Stimulated activated CD8-positive, alpha-beta memory T cell treated with anti-CD3 and anti-CD28 coated beads, Interleukin-2, amount 100 ng/mL, for 48 hours (primary cell): Measurements from ENCODE around the gene FGFR1OP2.
"Not testable (repeated sequence)": the region's sequence is repeated elsewhere in the genome, so short reads cannot be mapped to it uniquely, and the experiment has no call there.

Experiments
- DNase-seq, 2 donors: peaks; one replicate each; pipeline ENCODE4 v3.0.0-alpha.2; 2020; ENCODE audit warnings: low read depth in 2 of 2

Gene FGFR1OP2

DNA sequence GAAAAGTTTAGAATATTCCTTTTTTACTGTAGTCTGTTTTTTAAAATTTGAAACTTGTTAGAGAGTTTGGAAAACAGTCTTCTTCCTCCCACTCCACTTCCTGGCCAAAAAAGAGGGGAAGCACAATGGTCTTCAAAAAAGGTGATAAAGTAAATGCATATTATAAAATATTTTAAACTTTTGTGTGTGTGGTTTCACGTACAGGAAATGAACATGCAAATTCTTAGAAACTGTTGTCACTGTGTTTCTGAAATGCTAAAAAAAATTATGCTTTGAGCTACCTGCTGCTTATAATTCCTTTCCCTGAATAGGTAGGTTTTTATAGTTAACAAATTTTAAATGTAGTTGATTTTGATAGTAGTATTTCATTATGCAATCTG lies 2.9 kb downstream of the FGFR1OP2 start:
- DNase-seq: no peak

DNA sequence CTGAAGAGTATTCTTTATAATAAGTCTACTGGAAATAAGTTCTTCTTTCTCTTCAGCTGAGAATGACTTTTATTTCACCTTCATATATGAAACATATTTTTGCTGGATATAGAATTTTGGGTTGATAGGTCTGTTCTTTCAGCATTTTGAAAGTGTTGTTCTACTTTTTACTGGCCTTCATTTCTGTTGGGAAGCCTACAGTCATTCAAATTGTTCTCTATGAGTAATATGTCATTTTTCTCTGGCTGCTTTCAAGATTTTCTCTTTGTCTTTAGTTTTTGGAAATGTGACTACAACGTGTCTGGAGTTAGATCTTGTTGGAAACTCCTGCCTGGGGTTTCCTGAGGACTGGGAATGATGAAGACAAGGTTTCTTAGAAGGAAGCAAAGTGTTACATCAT lies 10.0 kb downstream of the FGFR1OP2 start:
- DNase-seq: no peak

- no peak for DNase-seq
Observed at GRCh38 chr12:26953447-26953846, 15.2 kb downstream of the FGFR1OP2 start.

DNA sequence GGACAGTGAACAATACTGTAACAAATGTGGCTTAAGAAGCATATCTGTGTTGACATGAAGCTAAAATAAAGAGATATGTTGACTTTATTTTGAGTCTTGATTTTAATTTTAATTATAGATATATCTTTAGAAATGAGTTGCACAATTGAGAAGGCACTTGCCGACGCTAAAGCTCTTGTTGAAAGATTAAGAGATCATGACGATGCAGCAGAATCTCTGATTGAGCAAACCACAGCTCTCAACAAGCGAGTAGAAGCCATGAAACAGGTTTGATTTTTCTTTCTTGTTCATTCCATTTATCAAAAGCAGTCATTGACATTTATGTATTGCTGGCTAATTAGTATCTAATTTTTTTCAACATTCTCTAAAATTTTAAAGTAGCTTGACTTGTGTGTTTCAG lies 15.8 kb downstream of the FGFR1OP2 start:
- no peak for DNase-seq

DNA sequence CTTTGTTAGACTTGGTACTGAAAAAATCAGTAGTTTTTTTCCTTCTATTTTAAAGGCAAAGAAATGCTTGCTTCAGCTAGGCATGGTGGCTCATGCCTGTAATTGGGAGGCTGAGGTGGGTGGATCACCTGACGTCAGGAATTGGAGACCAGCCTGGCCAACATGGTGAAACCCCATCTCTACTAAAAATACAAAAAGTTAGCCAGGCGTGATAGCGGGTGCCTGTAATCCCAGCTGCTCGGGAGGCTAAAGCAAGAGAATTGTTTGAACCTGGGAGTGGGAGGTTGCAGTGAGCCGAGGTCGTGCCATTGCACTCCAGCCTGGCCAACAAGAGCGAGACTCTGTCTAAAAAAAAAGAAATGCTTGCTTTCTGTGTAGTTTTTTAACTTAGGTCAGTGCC lies 23.1 kb downstream of the FGFR1OP2 start:
- not testable (repeated sequence) for DNase-seq

DNA sequence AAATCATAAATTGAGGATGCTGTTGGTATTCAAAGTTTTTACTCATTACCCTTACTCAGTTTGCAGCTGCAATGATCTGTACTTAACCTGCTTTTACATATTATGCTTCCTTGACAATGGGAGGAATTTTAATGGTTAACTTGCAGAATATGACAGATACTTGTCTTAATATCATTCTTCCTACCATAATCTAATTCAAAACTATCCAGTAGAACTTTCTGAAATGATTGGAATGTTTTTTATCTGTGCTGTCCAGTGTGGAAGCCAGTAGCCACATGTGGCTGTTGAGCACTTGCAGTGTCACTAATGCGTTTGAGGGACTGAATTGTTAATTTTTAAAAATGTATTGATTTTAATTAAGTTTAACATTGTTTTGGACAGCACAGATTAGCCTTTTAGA lies 23.5 kb downstream of the FGFR1OP2 start:
- DNase-seq: no peak

GRCh38 chr12:26963413-26963812 lies 25.1 kb downstream of the FGFR1OP2 start:
- DNase-seq: no peak

GRCh38 chr12:26966842-26967241 lies 28.6 kb downstream of the FGFR1OP2 start:
- DNase-seq: no peak

DNA sequence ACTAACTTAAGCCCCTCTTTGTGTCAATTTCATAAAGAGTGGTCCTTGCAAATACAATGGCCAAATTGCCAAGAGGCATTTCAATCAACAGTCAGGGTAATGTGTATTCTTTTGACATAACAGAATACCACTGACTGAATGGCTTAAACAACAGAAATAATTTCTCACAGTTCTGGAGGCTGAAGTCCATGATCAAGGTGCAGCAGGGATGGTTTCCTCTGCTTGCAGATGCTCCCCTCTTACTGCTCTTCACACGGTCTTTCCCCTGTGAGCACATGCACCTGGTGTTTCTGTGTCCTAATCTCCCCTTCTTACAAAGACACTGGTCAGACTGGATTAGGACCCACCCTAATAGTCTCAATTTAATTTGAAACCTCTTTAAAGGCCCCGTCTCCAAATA lies 31.9 kb downstream of the FGFR1OP2 start:
- no peak for DNase-seq

DNA sequence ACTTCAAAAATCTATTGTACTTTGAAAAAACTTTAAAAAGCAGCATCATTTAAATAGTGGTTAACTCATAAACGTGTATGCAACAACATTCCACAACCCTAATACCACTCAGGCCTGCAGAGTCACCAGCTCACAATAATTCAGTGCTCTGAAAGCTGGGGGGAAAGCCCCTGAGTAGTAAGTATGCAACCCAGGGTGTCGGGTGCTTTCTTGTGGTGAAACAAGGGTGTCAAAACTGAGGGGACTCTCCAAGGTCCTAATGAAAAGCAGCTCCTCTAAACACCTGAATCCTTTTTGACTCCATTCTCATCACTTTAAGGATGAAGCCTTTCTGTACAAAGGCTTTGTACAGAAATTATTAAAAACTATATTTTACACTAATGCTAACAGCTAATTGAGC lies 33.7 kb downstream of the FGFR1OP2 start:
- peak; percentile 19 to 27 for DNase-seq

DNA sequence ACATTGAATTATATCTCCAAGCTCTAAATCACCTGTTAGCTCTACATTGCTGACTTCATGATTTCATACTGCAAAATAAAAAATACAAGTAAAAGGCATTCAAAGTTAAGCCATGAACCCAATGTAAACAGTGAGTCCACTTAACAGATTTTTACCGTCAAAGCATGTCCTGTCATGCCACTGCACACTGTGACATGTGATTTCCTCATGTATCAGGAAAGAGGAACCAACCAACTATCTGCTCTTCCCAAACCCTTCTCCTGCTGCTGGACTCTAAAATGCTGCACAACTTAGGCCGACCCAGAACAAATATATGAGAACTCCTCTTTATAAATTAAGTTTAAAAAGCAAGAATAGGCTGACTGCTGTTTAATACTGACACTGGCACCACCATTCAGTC lies 38.4 kb downstream of the FGFR1OP2 start:
- no peak for DNase-seq

- DNase-seq: no peak
Observed at GRCh38 chr12:26978801-26979200, 40.5 kb downstream of the FGFR1OP2 start.

DNA sequence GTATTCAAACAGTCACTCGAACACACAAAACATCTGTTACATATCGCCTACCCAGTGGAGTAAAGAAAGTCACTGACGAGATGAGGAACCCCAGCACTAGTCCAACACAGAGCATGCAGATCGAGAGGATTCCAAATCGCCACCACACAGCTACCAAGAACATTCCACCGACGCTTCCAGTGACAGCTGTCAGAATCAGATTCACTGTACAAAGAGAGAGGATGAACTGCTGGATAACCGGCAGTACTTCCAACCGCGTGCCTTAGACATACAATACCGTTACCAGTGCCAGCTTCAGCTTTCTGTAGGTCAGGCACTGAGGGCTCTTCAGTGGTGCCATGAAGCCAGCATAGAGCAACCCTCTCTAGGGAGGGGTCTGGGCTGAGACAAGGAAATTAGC lies 41.5 kb downstream of the FGFR1OP2 start:
- DNase-seq: no peak

GRCh38 chr12:26982866-26983265 lies 44.6 kb downstream of the FGFR1OP2 start:
- DNase-seq: no peak

- DNase-seq: no peak
Observed at GRCh38 chr12:26987634-26988424, 49.6 kb downstream of the FGFR1OP2 start.

DNA sequence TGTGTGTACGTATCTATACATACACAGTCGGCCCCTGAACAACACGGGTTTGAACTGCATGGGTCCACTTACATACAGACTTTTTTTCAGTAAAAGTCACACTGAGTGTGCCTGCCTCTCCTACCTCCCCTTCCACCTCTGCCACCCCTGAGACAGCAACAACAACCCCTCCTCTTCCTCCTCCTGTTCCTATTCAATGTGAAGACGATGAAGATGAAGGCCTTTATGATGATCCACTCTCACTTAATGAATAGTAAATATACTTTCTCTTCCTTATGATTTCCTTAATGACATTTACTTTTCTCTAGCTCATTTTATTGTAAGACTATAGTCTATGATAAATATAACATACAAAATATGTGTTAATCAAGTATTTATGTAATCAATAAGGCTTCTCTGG lies 50.4 kb downstream of the FGFR1OP2 start:
- no peak for DNase-seq

DNA sequence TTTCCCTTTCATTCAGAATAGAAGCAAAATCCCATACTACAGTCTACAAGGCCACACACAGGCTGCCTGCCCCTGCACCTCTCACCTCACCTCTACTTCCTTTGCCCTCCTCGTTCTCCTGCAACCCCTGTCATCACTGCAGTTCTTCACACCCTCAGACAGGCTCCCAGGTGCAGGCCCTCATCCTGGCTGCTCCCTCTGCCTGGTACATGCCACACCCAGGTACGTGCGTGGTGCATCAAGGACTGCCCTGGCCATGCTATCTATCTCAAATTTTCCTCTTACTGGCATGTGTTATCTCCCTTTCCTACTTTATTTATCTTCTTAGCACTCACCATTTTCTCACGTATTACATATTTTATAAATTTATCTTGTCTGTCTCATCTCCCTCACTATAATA lies 51.6 kb downstream of the FGFR1OP2 start:
- no peak for DNase-seq

DNA sequence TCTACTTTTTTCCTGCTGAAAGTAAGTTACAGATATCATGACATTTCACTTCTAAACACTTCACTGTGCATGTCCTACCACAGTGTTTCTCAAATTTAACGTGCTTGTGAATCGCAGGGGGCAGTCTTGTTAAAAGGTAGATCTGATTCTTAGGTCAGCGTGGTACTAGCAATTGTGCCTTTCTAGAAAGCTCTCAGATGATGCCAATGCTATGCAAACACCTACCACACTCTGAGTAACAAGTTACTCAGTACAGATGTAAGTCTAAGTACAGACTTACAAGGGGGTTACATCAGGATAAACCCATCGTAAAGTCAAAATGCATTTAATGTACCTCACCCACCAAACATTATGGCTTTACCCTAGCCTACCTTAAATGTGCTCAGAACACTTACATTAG lies 53.6 kb downstream of the FGFR1OP2 start:
- no peak for DNase-seq

GRCh38 chr12:26994109-26994508 lies 55.8 kb downstream of the FGFR1OP2 start:
- no peak for DNase-seq

DNA sequence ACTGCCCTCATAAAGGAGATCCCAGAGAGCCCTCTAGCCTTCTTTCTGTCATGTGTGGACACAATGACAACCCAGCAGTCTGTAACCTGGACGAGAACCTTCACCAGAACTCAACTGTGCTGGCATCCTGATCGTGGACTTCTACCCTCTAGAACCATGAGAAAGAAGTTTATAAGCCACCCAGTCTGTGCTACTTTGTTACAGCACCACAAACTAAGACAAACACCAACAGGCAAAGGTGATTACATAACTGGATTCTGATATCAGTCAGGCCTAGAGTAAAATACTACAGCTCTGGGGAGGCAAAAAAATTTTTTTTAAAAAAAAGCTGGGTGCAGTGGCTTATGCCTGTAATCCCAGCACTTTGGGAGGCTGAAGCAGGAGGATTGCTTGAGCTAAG lies 57.4 kb downstream of the FGFR1OP2 start:
- DNase-seq: no peak

DNA sequence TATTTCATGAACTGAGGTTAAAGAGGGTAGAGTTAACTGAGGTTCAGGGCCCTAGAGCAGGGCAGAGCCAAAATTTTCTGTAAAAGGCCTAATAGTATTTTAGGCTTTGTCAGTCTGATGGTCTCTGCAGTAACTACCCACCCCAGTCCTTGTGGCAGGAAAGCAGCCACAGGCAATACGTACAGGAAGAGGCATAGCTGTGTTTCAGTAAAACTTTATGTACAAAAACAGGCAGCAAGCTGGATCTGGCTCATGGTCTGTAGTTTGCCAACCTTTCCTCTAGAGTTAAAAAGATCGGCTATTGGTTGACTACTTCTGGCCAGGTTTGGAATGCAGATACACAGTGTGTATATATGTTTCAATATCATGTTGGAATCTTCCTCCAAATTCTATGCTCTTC lies 58.7 kb downstream of the FGFR1OP2 start:
- DNase-seq: no peak

DNA sequence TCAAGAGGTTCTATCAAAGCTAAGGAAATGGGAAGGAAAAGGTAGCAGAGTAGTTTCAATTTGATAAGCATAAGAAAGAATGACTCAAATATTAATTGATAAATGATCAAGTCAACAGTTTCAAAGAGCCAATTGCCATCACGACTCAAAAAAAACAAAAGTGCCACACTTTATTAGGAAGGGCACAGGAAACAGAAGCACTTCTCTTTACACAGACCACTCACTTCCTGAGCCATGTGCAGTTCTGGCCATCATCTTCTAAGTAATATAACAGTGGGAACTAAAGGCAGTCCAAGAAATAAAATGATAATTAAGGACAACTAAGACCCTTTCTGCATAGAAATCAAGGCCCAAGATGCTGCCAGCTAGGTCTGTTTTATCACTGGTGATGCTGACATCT lies 62.7 kb downstream of the FGFR1OP2 start:
- no peak for DNase-seq

GRCh38 chr12:27001663-27002062 lies 63.4 kb downstream of the FGFR1OP2 start:
- no peak for DNase-seq

DNA sequence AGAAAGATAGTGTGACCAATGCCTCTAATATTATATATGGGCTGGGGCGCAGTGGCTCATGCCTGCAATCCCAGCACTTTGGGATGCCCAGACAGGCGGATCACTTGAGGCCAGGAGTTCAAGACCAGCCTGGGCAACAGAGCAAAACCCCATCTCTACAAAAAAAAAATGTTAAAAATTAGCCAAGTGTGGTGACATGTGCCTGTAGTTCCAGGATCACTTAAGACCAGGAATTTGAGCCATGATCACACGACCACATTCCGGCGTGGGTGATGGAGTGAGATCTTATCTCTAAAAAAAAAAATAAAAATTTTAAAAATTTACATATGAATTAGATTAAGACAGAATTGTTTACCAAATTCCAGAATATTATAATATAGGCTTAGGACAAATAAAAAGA lies 63.9 kb downstream of the FGFR1OP2 start:
- DNase-seq: no peak
